Activated T-cell treated with anti-CD3 and anti-CD28 coated beads, Interleukin-2, amount 50 U/mL, for 72 hours (primary cell): ENCODE results near the gene CSPG5. TPM values are rescaled to one million over a fixed set of nuclear protein-coding genes. Genes with fewer than 3 reads are reported as not detected.

Experiments used
- ATAC-seq, 2 donors: fragments of 150-1000 bp; cut with Tn5 transposase; replicated peaks in 1 of 2; 2 replicates each; pipeline ENCODE4 v1.10.0; 2021; ENCODE audit warnings: moderate library complexity in 2 of 2, mild to moderate bottlenecking in 1 of 2
- DNase-seq, 2 donors: peaks; one replicate each; pipeline ENCODE4 v3.0.0; 2021 to 2022; ENCODE audit warnings: mixed read lengths in 1 of 2
- H3K27ac Mint-ChIP-seq: one replicate; pipeline ENCODE4 v1.8.0; 2022; ENCODE audit warnings: mild to moderate bottlenecking, moderate library complexity, mixed read lengths
- H3K27me3 Mint-ChIP-seq: one replicate; pipeline ENCODE4 v1.8.0; 2022; ENCODE audit warnings: low read depth, mixed read lengths
- H3K36me3 Mint-ChIP-seq, 2 donors: one replicate each; pipeline ENCODE4 v1.8.0; 2022; ENCODE audit warnings: mixed read lengths in 2 of 2, mild to moderate bottlenecking in 1 of 2; ENCODE audit not compliant: insufficient read depth in 2 of 2
- H3K4me1 Mint-ChIP-seq: one replicate; pipeline ENCODE4 v1.8.0; 2022; ENCODE audit warnings: low read depth, mixed read lengths
- H3K4me3 Mint-ChIP-seq, 2 donors: one replicate each; pipeline ENCODE4 v1.8.0; 2022; ENCODE audit warnings: mild to moderate bottlenecking in 2 of 2, mixed read lengths in 2 of 2, moderate library complexity in 2 of 2
- H3K9me3 Mint-ChIP-seq, 2 donors: one replicate each; pipeline ENCODE4 v1.8.0; 2022; ENCODE audit warnings: mixed read lengths in 2 of 2
- total RNA-seq, 2 donors: library from RNA; stranded (reverse); gene quantifications; one replicate each; pipeline ENCODE4 v1.2.3, GENCODE V29; 2022

Gene CSPG5
- total RNA-seq: under 1 TPM; 0.30 to 0.48 TPM

GRCh38 chr3:47578691-47579632 lies at the start of gene CSPG5:
CSPG5 (minus strand) TSS chr3:47578865; CDS start chr3:47578693, 172 bp downstream.
- ATAC-seq (peak; percentile 58 to 61), DNase-seq (peak; percentile 43 to 51)
- Mint-ChIP-seq H3K36me3 (no peaks in the 10 kb centered on the region), H3K4me3 (peak within 1 kb of the TSS; percentile 68 to 78), H3K4me1 (no peaks in the 10 kb centered on the region), H3K9me3 (no peaks in the 10 kb centered on the region), H3K27me3 (peaks cover 30% of the 10 kb centered on the region), H3K27ac (no peak within 1 kb of the TSS)

DNA sequence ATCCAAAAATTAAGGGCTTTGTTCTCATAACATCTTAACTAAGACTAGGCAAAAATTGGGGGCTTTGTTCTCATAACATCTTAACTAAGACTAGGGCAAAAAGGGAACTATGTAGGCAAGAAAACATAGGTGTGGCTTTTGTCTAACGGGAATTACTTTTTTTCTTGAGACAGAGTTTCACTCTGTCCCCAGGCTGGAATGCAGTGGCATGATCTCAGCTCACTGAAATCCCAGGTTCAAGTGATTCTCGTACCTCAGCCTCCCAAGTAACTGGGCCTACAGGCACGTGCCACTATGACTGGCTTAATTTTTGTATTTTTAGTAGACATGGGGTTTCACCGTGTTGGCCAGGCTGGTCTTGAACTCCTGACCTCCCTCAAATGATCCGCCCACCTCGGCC lies 49.8 kb upstream of the CSPG5 start:
- no peaks in the 10 kb centered on the region for H3K4me1 Mint-ChIP-seq
- no peak overlapping the region for H3K4me3 Mint-ChIP-seq
- DNase-seq (no peak), ATAC-seq (no peak)
- H3K36me3 Mint-ChIP-seq: peaks cover 0 to 31% of the 10 kb centered on the region in 2 donors
- H3K9me3 Mint-ChIP-seq: no peaks in the 10 kb centered on the region
- H3K27ac Mint-ChIP-seq: no peak overlapping the region
- no peaks in the 10 kb centered on the region for H3K27me3 Mint-ChIP-seq

DNA sequence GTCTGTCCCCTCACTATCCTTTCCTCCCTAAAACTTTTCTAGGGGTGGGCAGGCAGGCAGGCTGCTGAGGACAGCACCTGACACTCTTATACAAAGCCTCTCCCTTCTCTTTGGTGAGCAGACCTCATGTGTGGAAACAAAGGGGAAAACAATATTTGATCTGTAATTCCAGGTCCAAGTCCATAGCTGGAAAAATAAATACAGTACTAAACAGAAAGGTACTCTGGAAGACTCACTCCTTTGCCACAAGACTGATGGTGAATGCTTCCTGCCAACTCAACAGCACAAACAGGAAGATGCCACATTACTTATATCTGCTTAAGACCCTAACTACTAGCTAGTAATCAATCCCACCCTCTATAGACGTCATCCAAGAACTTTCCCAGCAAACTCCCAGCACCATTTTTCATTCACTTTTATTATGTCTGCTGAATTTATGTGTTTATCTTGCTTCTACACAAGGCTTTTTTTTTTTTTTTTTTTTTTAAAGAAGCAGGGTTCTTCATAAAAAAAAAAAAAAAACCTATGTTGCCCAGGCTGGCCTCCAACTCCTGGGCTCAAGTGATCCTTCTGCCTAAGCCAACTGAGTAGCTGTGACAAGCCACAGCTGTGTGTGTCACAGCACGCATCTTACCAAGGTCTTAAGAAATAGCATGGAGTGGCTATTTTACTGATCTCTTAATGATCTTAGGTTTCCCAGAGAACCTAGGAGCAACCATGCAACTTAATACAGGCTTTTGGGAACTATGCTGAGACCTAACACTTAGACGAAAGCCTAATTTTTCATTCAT lies 44.2 kb upstream of the CSPG5 start:
- no peak overlapping the region for H3K4me3 Mint-ChIP-seq
- H3K36me3 Mint-ChIP-seq: peaks cover 9 to 22% of the 10 kb centered on the region in 2 donors
- H3K4me1 Mint-ChIP-seq: no peaks in the 10 kb centered on the region
- H3K27me3 Mint-ChIP-seq: no peaks in the 10 kb centered on the region
- no peaks in the 10 kb centered on the region for H3K9me3 Mint-ChIP-seq
- DNase-seq (no peak), ATAC-seq (no peak)
- H3K27ac Mint-ChIP-seq: peak overlapping the region; percentile 14

DNA sequence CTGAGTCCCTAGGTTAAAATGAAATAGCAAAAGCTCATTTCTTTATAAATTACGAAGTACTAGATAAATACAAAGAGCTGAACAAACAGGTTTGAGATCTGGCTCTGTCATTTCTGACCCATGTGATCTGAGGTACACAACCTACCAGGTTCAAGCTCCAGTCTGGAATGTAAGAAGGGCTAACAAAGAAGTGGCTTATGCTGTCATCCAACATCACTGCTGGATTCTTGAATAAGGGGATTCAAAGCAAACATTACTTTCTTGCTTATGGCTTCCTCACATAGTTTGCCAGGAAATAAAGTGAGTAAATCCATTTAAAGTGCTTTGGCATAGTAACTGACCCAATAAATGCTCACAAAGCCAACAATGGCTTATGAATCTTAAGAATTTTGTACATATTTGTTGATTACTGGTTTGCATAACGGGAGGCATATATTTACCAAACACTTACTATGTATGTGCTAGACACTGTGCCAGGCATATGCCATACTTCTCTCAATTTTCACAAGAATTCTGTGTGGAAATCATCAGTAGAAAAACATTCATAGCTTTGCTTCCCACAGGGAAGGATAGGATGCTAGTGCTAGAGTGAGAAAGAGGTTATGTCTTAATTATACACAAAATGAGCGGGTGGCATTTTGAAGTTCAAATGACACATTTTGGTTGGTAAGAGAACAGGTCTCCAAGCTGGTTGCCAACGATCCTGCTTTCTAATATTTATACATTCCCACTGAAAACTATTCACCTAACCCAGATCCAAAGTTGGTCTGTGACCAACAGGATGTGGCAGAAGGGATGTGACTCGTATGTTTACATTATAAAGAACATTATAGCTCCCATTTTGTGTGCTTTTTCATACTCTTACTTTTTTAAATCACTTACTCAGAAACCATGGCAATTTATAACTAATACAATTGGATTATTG lies 38.7 kb upstream of the CSPG5 start:
- H3K9me3 Mint-ChIP-seq: no peaks in the 10 kb centered on the region
- no peaks in the 10 kb centered on the region for H3K4me1 Mint-ChIP-seq
- H3K36me3 Mint-ChIP-seq: peaks cover 6 to 17% of the 10 kb centered on the region in 2 donors
- H3K4me3 Mint-ChIP-seq: no peak overlapping the region
- no peak for DNase-seq
- no peak for ATAC-seq
- no peaks in the 10 kb centered on the region for H3K27me3 Mint-ChIP-seq
- H3K27ac Mint-ChIP-seq: peak overlapping the region; percentile 90

- Mint-ChIP-seq H3K4me3 (no peak overlapping the region), H3K36me3 (peaks cover 8 to 17% of the 10 kb centered on the region in 2 donors), H3K27me3 (no peaks in the 10 kb centered on the region), H3K4me1 (no peaks in the 10 kb centered on the region), H3K27ac (no peak overlapping the region), H3K9me3 (no peaks in the 10 kb centered on the region)
- DNase-seq: no peak
- no peak for ATAC-seq
These were observed 36.1 kb upstream of the CSPG5 start for GRCh38 chr3:47614788-47615187.

GRCh38 chr3:47613722-47614121 lies 35.1 kb upstream of the CSPG5 start:
- Mint-ChIP-seq H3K27ac (no peak overlapping the region), H3K9me3 (no peaks in the 10 kb centered on the region), H3K27me3 (no peaks in the 10 kb centered on the region), H3K4me1 (no peaks in the 10 kb centered on the region), H3K36me3 (peaks cover 10 to 25% of the 10 kb centered on the region in 2 donors), H3K4me3 (no peak overlapping the region)
- no peak for ATAC-seq
- DNase-seq: no peak

DNA sequence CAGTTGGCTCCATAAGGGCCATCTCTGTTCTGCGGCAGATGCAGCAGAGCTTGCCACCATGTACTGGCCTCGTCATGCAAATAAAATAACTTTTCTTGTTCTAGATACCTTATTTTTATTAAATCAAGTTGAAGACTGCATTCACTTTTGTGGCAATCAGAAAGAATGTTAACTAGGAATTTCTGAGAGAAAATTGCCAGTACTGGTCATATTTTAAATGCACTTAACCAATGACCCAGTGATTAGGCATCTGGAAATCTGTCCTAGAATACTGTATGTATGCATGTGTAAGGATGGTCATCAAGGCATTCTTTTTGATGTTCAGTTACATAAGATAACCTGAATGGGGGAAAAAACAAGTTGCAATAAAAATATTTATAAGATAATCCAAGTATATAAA lies 34.2 kb upstream of the CSPG5 start:
- DNase-seq (no peak), ATAC-seq (no peak)
- Mint-ChIP-seq H3K9me3 (no peaks in the 10 kb centered on the region), H3K36me3 (peaks cover 9 to 27% of the 10 kb centered on the region in 2 donors), H3K4me1 (no peaks in the 10 kb centered on the region), H3K4me3 (no peak overlapping the region), H3K27me3 (no peaks in the 10 kb centered on the region), H3K27ac (no peak overlapping the region)

DNA sequence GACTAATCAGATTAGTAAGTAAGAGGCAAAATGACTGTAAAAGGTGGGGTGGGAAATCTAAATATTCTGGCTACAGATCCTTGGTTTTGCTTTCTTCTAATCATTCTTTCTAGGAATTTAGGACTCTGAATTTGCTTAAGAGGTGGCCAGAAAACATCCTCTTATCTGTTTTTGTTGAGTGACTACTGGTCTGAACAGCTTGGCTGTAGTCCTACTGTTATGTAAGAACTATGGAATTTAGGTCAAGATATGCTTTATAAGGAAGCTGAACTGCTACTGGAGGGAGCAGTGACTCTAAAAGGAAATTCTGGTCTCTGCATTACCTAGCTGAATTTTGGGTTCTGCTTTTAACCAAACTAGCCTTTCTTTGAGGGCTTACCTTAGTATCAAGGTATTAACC lies 33.5 kb upstream of the CSPG5 start:
- Mint-ChIP-seq H3K27me3 (no peaks in the 10 kb centered on the region), H3K27ac (no peak overlapping the region), H3K4me3 (no peak overlapping the region), H3K4me1 (no peaks in the 10 kb centered on the region), H3K9me3 (no peaks in the 10 kb centered on the region), H3K36me3 (peaks cover 8 to 26% of the 10 kb centered on the region in 2 donors)
- ATAC-seq: no peak
- DNase-seq: no peak

- Mint-ChIP-seq H3K4me3 (no peak overlapping the region), H3K4me1 (no peaks in the 10 kb centered on the region), H3K9me3 (no peaks in the 10 kb centered on the region), H3K27me3 (no peaks in the 10 kb centered on the region), H3K36me3 (peaks cover 8 to 26% of the 10 kb centered on the region in 2 donors), H3K27ac (no peak overlapping the region)
- no peak for ATAC-seq
- no peak for DNase-seq
These were observed 32.9 kb upstream of the CSPG5 start for GRCh38 chr3:47611576-47611975.

DNA sequence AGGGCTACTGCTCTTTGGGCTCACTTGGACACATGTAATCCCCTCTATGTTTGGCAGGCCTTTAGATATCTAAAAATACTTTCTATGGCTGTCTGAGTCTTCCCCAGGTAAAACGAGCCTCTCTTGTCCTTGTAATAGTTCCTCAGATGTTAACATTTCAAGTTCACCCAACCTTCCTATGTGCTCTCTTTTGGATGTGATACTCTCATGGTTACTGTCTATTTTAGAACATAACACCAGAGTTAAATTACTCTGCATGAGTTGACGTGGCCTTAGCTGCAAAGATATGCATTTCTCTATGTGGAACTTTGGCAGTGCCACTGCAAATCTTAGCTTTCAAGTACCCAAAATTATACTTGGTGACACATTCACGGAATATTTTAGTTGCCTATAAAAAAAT lies 31.9 kb upstream of the CSPG5 start:
- H3K27me3 Mint-ChIP-seq: no peaks in the 10 kb centered on the region
- no peak overlapping the region for H3K4me3 Mint-ChIP-seq
- H3K9me3 Mint-ChIP-seq: no peaks in the 10 kb centered on the region
- no peaks in the 10 kb centered on the region for H3K4me1 Mint-ChIP-seq
- no peak for ATAC-seq
- H3K36me3 Mint-ChIP-seq: peaks cover 12 to 31% of the 10 kb centered on the region in 2 donors
- peak overlapping the region; percentile 55 for H3K27ac Mint-ChIP-seq
- no peak for DNase-seq

- DNase-seq (no peak), ATAC-seq (no peak)
- Mint-ChIP-seq H3K36me3 (peaks cover 12 to 35% of the 10 kb centered on the region in 2 donors), H3K9me3 (no peaks in the 10 kb centered on the region), H3K4me1 (no peaks in the 10 kb centered on the region), H3K4me3 (no peak overlapping the region), H3K27ac (no peak overlapping the region), H3K27me3 (no peaks in the 10 kb centered on the region)
These were observed 28.7 kb upstream of the CSPG5 start for GRCh38 chr3:47607335-47607734.

- no peak for DNase-seq
- Mint-ChIP-seq H3K4me3 (no peak overlapping the region), H3K27me3 (no peaks in the 10 kb centered on the region), H3K36me3 (peaks cover 12 to 32% of the 10 kb centered on the region in 2 donors), H3K4me1 (no peaks in the 10 kb centered on the region), H3K27ac (no peak overlapping the region), H3K9me3 (no peaks in the 10 kb centered on the region)
- no peak for ATAC-seq
These were observed 27.5 kb upstream of the CSPG5 start for GRCh38 chr3:47606165-47606564.
